K562 (cell line): ENCODE results near the gene COL20A1. TPM values are rescaled to one million over a fixed set of nuclear protein-coding genes. Genes with fewer than 3 reads are reported as not detected.

Source experiments
- ATAC-seq: fragments of 200-7000 bp; cut with Tn5 transposase; 3 replicates; pipeline ENCODE4 v1.9.1; 2020; ENCODE audit warnings: moderate library complexity
- BruUV-seq: library from RNA; stranded (reverse); fragments of 400-500 nt; replicated peaks from 2 replicates; lab custom pipeline; 2021; lab: Mats Ljungman, UMichigan
- CTCF ChIA-PET: fragments of 300-600 bp; formaldehyde crosslinking; extraction: SDS; loops from one replicate; lab custom pipeline; 2021; ENCODE audit warnings: low intra/inter-chr PET ratio; lab: Yijun Ruan, JAX
- POLR2A ChIA-PET: fragments of 300-600, 350-650 bp; sonication (Branson Sonifier 250); formaldehyde crosslinking; extraction: SDS; loops from one replicate; lab custom pipeline; 2021; ENCODE audit warnings: antibody characterized with exemption, inconsistent platforms; lab: Yijun Ruan, JAX
- DNase-seq, 4 experiments: peaks; one replicate each; pipeline versions ENCODE4 v3.0.0 to v3.0.0-alpha.2; 2011 to 2018; ENCODE audit warnings: low spot score in 3 of 4, mixed read lengths in 3 of 4; ENCODE audit errors: extremely low read depth in 1 of 4
- FAIRE-seq: peaks from 2 replicates; lab custom pipeline; 2011; peaks lifted over from hg19 to GRCh38; lab: Jason Lieb, UNC
- H2AFZ ChIP-seq: 2 replicates; pipeline ENCODE4 v1.6.0; 2011; ENCODE audit warnings: low read depth, low read length, control low read depth, inconsistent platforms
- H3K27ac ChIP-seq: fragments of 200-600 bp; 3 replicates; pipeline ENCODE4 v1.8.0; 2011; ENCODE audit warnings: low read depth, mild to moderate bottlenecking, control low read depth, inconsistent platforms, low read length, moderate library complexity, mixed read lengths; ENCODE audit errors: extremely low read depth
- H3K27me3 ChIP-seq, 2 experiments: fragments of 300-600 bp in 1 of 2; 2 replicates in 1 of 2; 3 replicates in 1 of 2; pipeline versions ENCODE4 v1.6.0 to v1.8.0; 2011; ENCODE audit warnings: inconsistent platforms in 2 of 2, low read length in 2 of 2, mild to moderate bottlenecking in 1 of 2, mixed read lengths in 1 of 2, moderate library complexity in 1 of 2; ENCODE audit not compliant: control insufficient read depth in 2 of 2, insufficient read depth in 2 of 2
- H3K36me3 ChIP-seq: fragments of 300-600 bp; 3 replicates; pipeline ENCODE4 v1.8.0; 2011; ENCODE audit warnings: mild to moderate bottlenecking, low read length, inconsistent platforms; ENCODE audit not compliant: control insufficient read depth, insufficient read depth
- H3K4me1 ChIP-seq, 2 experiments: fragments of 200-600 bp in 1 of 2; replicated peaks in 1 of 2; 2 replicates in 1 of 2; 3 replicates in 1 of 2; pipeline versions ENCODE4 v1.5.1 to v1.8.0; 2011; ENCODE audit warnings: inconsistent platforms in 2 of 2, low read length in 2 of 2, mild to moderate bottlenecking in 1 of 2, mixed read lengths in 1 of 2, moderate library complexity in 1 of 2; ENCODE audit not compliant: control insufficient read depth in 2 of 2, insufficient read depth in 2 of 2
- H3K4me2 ChIP-seq: 2 replicates; pipeline ENCODE4 v1.6.1; 2011; ENCODE audit warnings: low read length, control low read depth, inconsistent platforms, mixed read lengths; ENCODE audit not compliant: insufficient read depth
- H3K4me3 ChIP-seq: fragments of 200-600 bp; sonication (generic), shearing (Covaris generic); 2 replicates; pipeline ENCODE4 v1.5.1; 2016; ENCODE audit warnings: control low read depth, inconsistent platforms
- H3K79me2 ChIP-seq: fragments of 200-600 bp; 3 replicates; pipeline ENCODE4 v1.8.0; 2011; ENCODE audit warnings: low read length, inconsistent platforms; ENCODE audit not compliant: control insufficient read depth, insufficient read depth
- H3K9ac ChIP-seq, 2 experiments: 2 replicates each; pipeline versions ENCODE4 v1.6.0 to v1.6.1; 2011; ENCODE audit warnings: low read depth in 2 of 2, low read length in 2 of 2, control low read depth in 1 of 2, inconsistent platforms in 1 of 2, mild to moderate bottlenecking in 1 of 2, mixed read lengths in 1 of 2; ENCODE audit not compliant: insufficient read depth in 1 of 2
- H3K9me1 ChIP-seq: one replicate; pipeline ENCODE4 v1.6.0; 2011; ENCODE audit warnings: inconsistent platforms, mild to moderate bottlenecking, low read length, moderate library complexity; ENCODE audit not compliant: control insufficient read depth, insufficient read depth
- H3K9me3 ChIP-seq: replicated peaks from 2 replicates; pipeline ENCODE4 v1.5.1; 2011; ENCODE audit warnings: low read depth, low read length, inconsistent platforms; ENCODE audit not compliant: control insufficient read depth, insufficient read depth
- H4K20me1 ChIP-seq: replicated peaks from 2 replicates; pipeline ENCODE4 v1.6.1; 2011; ENCODE audit warnings: low read length, inconsistent platforms, mixed read lengths; ENCODE audit not compliant: control insufficient read depth, insufficient read depth
- ARHGAP35 ChIP-seq: fragments of 450-650 bp; IDR thresholded peaks from 2 replicates; pipeline ENCODE4 v1.6.1; 2018; ENCODE audit not compliant: partially characterized antibody
- C11orf30 ChIP-seq: fragments of 450-650 bp; IDR thresholded peaks from 2 replicates; pipeline ENCODE4 v1.6.1; 2016; ENCODE audit warnings: low read depth, mild to moderate bottlenecking
- GABPB2 ChIP-seq: fragments of 250-450 bp; sonication (Bioruptor Pico); conservative IDR thresholded peaks from 2 replicates; pipeline ENCODE4 v1.5.1; 2021; ENCODE audit warnings: mild to moderate bottlenecking
- HNRNPLL ChIP-seq: fragments of 200-400 bp; formaldehyde crosslinking; IDR thresholded peaks from 2 replicates; pipeline ENCODE4 v1.6.1; 2017; ENCODE audit warnings: low read length, low read depth, mild to moderate bottlenecking; ENCODE audit not compliant: poor library complexity, severe bottlenecking
- KLF1 ChIP-seq: fragments of 450-650 bp; IDR thresholded peaks from 2 replicates; pipeline ENCODE4 v1.6.1; 2016; ENCODE audit warnings: missing genetic modification characterization, missing compliant biosample characterization
- MAFG ChIP-seq: fragments of 450-650 bp; conservative IDR thresholded peaks from 2 replicates; pipeline ENCODE4 v1.6.1; 2016; ENCODE audit warnings: missing genetic modification characterization, missing compliant biosample characterization
- NR4A1 ChIP-seq, 2 experiments: fragments of 250-450 bp in 1 of 2; fragments of 450-650 bp in 1 of 2; sonication (Bioruptor Pico) in 1 of 2; IDR thresholded peaks; 2 replicates each; pipeline versions ENCODE4 v1.4.0 to v1.6.1; 2016 to 2020; ENCODE audit warnings: mild to moderate bottlenecking in 2 of 2, missing compliant biosample characterization in 1 of 2, missing genetic modification characterization in 1 of 2, moderate library complexity in 1 of 2
- PML ChIP-seq: IDR thresholded peaks from 2 replicates; pipeline ENCODE4 v1.6.1; 2012; ENCODE audit warnings: low read length, inconsistent platforms
- ZNF316 ChIP-seq: fragments of 450-650 bp; IDR thresholded peaks from 2 replicates; pipeline ENCODE4 v1.6.1; 2016
- ZNF431 ChIP-seq: sonication (generic); formaldehyde crosslinking; IDR thresholded peaks from 2 replicates; pipeline ENCODE4 v1.8.0; 2022; ENCODE audit warnings: mild to moderate bottlenecking, missing genetic modification reagents
- WGBS: fragments of 100-300 bp; shearing (Covaris generic); methylation state at CpG from one replicate; pipeline ENCODE4 v1.1.6; 2016; ENCODE audit warnings: low coverage, mixed read lengths; ENCODE audit not compliant: insufficient coverage; ENCODE audit errors: missing lambda C conversion rate; 5-methylcytosine and 5-hydroxymethylcytosine counted together
- in situ Hi-C: fragments of 300-500 bp; cut with MboI; formaldehyde crosslinking; loops from 4 replicates; pipeline ENCODE4 v1.15.0; 2018; ENCODE audit warnings: inconsistent platforms, mixed read lengths
- intact Hi-C: fragments of 100-400 bp; cut with micrococcal nuclease; formaldehyde crosslinking; loops from 2 replicates; pipeline ENCODE4 v1.14.2; 2022
- polyA plus RNA-seq, 8 experiments: library from polyadenylated mRNA; depleted of rRNA in 4 of 8; stranded (reverse) in 5 of 8; unstranded in 3 of 8; fragments of >200 nt; fragmentation: Nextera tagmentation in 2 of 8; fragmentation: Illumina TruSeq in 1 of 8; extraction: Ambion mirVana in 2 of 8; extraction: Trizol in 1 of 8; gene quantifications; 2 replicates each; pipeline versions ENCODE4 v1.2.1 to v1.2.3, GENCODE V29; 2011 to 2014; ENCODE audit warnings: inconsistent platforms in 1 of 8, missing spikeins in 1 of 8
- total RNA-seq, 7 experiments: library from RNA; depleted of rRNA in 6 of 7; stranded (reverse); fragments of >200 nt in 6 of 7; fragmentation: Illumina TruSeq in 2 of 7; extraction: Trizol in 2 of 7; gene quantifications; 2 replicates each; pipeline versions ENCODE4 v1.2.1 to v1.2.3, GENCODE V29; 2011 to 2021; ENCODE audit warnings: low replicate concordance in 1 of 7
- TF ChIP-seq, protein P1 (sequence below): sonication (generic); formaldehyde crosslinking; IDR thresholded peaks from 2 replicates; pipeline ENCODE4 v1.8.1; 2023; ENCODE audit warnings: mild to moderate bottlenecking, missing genetic modification reagents
- TF ChIP-seq, protein P2 (sequence below): fragments of 450-650 bp; IDR thresholded peaks from 2 replicates; pipeline ENCODE4 v1.6.1; 2018; ENCODE audit not compliant: partially characterized antibody
- TF ChIP-seq, protein P3 (sequence below): fragments of 450-650 bp; IDR thresholded peaks from 2 replicates; pipeline ENCODE4 v1.7.1; 2018; ENCODE audit warnings: mild to moderate bottlenecking, low read depth; ENCODE audit not compliant: partially characterized antibody

The COL20A1 gene
- total and polyA plus RNA-seq, 9 of the 15 experiments (the other 6 are each of a cell fraction or from before 2014, with no cell fraction given), result not detected

DNA sequence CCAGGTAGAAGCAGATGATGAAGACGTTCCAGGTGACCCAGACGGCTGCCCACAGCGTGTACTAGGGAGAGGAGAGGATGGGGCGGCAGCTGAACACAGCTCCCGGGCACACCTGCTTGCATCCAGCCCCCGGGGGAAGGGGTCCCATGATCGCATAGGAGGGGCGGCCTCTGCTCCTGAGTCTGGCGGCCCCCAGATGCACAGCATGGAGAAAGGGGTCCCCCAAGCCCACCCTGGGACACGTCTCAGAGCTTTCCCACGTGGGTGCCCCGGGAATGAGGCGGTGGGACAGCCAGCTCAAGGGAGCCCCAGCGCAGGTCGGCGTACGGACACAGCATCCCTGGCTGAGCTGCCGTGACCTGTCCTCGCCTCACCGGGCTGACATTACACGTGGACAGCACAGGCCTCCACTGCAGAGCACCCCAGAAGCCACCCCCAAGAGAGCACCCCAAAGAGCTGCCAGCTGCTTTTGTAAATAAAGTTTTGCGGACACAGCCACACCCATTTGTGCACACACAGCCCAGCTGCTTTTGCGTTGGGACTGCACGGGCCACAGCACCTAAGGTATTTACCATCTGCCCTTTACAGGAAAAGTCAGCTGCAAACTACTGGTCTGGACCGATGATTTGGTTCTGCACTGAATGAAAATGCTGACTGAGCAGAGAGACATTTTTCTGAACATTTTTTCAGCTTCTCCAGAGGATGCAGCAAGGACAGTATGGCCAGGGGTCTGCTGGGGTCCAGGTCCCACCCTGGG lies 44.0 kb upstream of the COL20A1 start:
- intact Hi-C loops (no loop called here), in situ Hi-C loops (no loop called here)
- 3% methylated on average over 23 of the region's 25 CpGs for WGBS
- H3K9ac ChIP-seq, result no peak overlapping the region
- no peak overlapping the region for H3K27ac ChIP-seq
- H3K4me1 ChIP-seq, result peaks cover 0 to 43% of the 10 kb centered on the region in 2 experiments; a peak in 1 of 5 replicates
- no peak for DNase-seq
- FAIRE-seq, result no peak
- no TSS peak for BruUV-seq
- H3K9me3 ChIP-seq, result no peaks in the 10 kb centered on the region
- ATAC-seq, result no peak
- ChIA-PET POLR2A (interaction anchor here (1.2 kb wide), 1 partner anchor 12 kb away, joined by 3 read pairs; no protein-coding TSS in a partner anchor), CTCF (no interaction called here)
- peaks cover 32 to 81% of the 10 kb centered on the region in 2 experiments; a peak in 4 of 5 replicates for H3K27me3 ChIP-seq
- H3K9me1 ChIP-seq, result no peaks in the 10 kb centered on the region
- H4K20me1 ChIP-seq, result peaks cover 23% of the 10 kb centered on the region
- no peaks in the 10 kb centered on the region for H3K36me3 ChIP-seq
- H3K4me3 ChIP-seq, result no peak overlapping the region
- no peak overlapping the region for H3K4me2 ChIP-seq
- H3K79me2 ChIP-seq, result no peaks in the 10 kb centered on the region
- H2AFZ ChIP-seq, result no peak overlapping the region
- TF ChIP-seq GABPB2 (no peak), ARHGAP35 (no peak), ZNF316 (peak; percentile 82), C11orf30 (peak; percentile 63; the same call in 1 of the 2 replicates), ZNF431 (no peak), MAFG (tag) (peak; percentile 65), HNRNPLL (no peak), PML (no peak), NR4A1 (CRISPR knock-in tag; IDR thresholded peaks at IDR 0.05) (no peak), NR4A1 (tag; IDR thresholded peaks at IDR 0.05) (no peak), KLF1 (tag) (peak; percentile 62; the same call in 1 of the 2 replicates)
- TF ChIP-seq, protein P1, sequence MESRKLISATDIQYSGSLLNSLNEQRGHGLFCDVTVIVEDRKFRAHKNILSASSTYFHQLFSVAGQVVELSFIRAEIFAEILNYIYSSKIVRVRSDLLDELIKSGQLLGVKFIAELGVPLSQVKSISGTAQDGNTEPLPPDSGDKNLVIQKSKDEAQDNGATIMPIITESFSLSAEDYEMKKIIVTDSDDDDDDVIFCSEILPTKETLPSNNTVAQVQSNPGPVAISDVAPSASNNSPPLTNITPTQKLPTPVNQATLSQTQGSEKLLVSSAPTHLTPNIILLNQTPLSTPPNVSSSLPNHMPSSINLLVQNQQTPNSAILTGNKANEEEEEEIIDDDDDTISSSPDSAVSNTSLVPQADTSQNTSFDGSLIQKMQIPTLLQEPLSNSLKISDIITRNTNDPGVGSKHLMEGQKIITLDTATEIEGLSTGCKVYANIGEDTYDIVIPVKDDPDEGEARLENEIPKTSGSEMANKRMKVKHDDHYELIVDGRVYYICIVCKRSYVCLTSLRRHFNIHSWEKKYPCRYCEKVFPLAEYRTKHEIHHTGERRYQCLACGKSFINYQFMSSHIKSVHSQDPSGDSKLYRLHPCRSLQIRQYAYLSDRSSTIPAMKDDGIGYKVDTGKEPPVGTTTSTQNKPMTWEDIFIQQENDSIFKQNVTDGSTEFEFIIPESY (CRISPR knock-in tag), result no peak
- TF ChIP-seq, protein P2, sequence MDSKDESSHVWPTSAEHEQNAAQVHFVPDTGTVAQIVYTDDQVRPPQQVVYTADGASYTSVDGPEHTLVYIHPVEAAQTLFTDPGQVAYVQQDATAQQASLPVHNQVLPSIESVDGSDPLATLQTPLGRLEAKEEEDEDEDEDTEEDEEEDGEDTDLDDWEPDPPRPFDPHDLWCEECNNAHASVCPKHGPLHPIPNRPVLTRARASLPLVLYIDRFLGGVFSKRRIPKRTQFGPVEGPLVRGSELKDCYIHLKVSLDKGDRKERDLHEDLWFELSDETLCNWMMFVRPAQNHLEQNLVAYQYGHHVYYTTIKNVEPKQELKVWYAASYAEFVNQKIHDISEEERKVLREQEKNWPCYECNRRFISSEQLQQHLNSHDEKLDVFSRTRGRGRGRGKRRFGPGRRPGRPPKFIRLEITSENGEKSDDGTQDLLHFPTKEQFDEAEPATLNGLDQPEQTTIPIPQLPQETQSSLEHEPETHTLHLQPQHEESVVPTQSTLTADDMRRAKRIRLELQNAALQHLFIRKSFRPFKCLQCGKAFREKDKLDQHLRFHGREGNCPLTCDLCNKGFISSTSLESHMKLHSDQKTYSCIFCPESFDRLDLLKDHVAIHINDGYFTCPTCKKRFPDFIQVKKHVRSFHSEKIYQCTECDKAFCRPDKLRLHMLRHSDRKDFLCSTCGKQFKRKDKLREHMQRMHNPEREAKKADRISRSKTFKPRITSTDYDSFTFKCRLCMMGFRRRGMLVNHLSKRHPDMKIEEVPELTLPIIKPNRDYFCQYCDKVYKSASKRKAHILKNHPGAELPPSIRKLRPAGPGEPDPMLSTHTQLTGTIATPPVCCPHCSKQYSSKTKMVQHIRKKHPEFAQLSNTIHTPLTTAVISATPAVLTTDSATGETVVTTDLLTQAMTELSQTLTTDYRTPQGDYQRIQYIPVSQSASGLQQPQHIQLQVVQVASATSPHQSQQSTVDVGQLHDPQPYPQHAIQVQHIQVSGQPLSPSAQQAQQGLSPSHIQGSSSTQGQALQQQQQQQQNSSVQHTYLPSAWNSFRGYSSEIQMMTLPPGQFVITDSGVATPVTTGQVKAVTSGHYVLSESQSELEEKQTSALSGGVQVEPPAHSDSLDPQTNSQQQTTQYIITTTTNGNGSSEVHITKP, result no peak
- TF ChIP-seq, protein P3, sequence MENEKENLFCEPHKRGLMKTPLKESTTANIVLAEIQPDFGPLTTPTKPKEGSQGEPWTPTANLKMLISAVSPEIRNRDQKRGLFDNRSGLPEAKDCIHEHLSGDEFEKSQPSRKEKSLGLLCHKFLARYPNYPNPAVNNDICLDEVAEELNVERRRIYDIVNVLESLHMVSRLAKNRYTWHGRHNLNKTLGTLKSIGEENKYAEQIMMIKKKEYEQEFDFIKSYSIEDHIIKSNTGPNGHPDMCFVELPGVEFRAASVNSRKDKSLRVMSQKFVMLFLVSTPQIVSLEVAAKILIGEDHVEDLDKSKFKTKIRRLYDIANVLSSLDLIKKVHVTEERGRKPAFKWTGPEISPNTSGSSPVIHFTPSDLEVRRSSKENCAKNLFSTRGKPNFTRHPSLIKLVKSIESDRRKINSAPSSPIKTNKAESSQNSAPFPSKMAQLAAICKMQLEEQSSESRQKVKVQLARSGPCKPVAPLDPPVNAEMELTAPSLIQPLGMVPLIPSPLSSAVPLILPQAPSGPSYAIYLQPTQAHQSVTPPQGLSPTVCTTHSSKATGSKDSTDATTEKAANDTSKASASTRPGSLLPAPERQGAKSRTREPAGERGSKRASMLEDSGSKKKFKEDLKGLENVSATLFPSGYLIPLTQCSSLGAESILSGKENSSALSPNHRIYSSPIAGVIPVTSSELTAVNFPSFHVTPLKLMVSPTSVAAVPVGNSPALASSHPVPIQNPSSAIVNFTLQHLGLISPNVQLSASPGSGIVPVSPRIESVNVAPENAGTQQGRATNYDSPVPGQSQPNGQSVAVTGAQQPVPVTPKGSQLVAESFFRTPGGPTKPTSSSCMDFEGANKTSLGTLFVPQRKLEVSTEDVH, result no peak
